ENCODE data around the gene ZIC4. TPM values are rescaled to one million over a fixed set of nuclear protein-coding genes. Genes with fewer than 3 reads are reported as not detected.
A peak's percentile ranks its signal among the peaks of the same experiment; 100 is the strongest.

The ZIC4 gene
- total RNA-seq, 4 donors from 2014 or later, result not detected

- WGBS, result 3% methylated on average over 31 of the region's 51 CpGs
- DNase-seq (ENCODE audit: low spot score in 2 of 2), result no peak
- Histone ChIP-seq H3K4me3 (peak overlapping the region; percentile 42), H3K9me3 (no peaks in the 10 kb centered on the region), H3K4me1 (peaks cover 45% of the 10 kb centered on the region), H3K36me3 (no peaks in the 10 kb centered on the region), H3K27ac (no peak overlapping the region), H3K27me3 (peaks cover 100% of the 10 kb centered on the region)
- TF ChIP-seq POLR2A (IDR thresholded peaks at IDR 0.05) (no peak), CTCF (IDR thresholded peaks at IDR 0.05) (no peak), EP300 (IDR thresholded peaks at IDR 0.05) (no peak), POLR2AphosphoS5 (IDR thresholded peaks at IDR 0.05) (no peak)
Measured at GRCh38 chr3:147391781-147392624, 14.3 kb downstream of the ZIC4 start.

DNA sequence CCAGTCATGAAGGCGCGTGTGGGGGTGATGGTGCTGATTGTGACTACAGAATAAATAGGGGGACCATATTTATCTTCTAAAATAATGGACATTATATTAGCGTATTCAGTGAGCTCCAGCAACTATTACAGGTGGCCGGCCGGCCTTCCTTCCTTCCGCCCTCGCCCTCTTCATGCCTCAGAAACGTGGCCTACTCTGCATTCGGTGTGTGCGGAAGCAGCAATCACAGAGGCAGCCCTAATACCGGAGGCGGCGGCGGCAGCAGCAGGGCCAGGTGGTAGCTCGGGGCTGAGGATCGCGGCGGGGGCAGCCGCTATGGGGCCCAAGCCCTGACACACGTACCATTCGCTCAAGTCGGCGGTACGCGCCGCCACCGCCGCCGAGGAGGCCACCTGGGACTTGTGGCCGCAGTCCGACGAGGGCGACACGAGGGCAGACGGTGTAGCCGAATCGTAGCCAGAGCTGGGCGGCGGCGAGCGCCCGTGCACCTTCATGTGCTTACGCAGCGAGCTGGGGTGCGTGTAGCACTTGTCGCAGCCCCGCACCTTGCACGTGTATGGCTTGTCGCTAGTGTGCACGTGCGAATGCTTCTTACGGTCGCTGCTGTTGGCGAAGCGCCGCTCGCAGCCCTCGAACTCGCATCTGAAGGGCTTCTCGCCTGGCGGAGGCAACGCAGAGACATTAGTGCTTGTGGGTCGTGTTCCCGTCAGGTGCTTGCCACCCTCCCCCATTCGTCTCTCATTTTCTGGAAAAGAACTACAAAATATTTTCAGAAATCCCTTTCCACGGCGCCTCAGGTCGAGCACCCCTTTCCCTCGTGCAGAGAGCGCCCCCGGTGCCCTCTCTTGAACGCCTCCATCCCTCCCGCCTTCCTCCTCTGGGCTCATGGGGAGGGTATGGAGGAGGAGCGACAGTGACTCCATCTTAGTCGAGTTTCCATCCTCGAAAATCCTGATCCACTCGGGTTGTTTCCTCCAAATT, 15.5 kb downstream of the ZIC4 start:
- Histone ChIP-seq H3K27me3 (peaks cover 100% of the 10 kb centered on the region), H3K4me3 (no peak overlapping the region)
- WGBS, result 11% methylated on average over 34 of the region's 77 CpGs

GRCh38 chr3:147389717-147390116, 16.6 kb downstream of the ZIC4 start:
- H3K27ac ChIP-seq, result no peak overlapping the region
- no peak for DNase-seq (ENCODE audit: low spot score in 2 of 2)
- H3K36me3 ChIP-seq, result no peaks in the 10 kb centered on the region
- peaks cover 100% of the 10 kb centered on the region for H3K27me3 ChIP-seq
- H3K9me3 ChIP-seq, result no peaks in the 10 kb centered on the region
- H3K4me1 ChIP-seq, result peaks cover 34% of the 10 kb centered on the region
- H3K4me3 ChIP-seq, result no peak overlapping the region
- 11% methylated on average over 12 of the region's 12 CpGs for WGBS
- TF ChIP-seq POLR2A (IDR thresholded peaks at IDR 0.05) (no peak), CTCF (IDR thresholded peaks at IDR 0.05) (no peak), EP300 (IDR thresholded peaks at IDR 0.05) (no peak), POLR2AphosphoS5 (IDR thresholded peaks at IDR 0.05) (no peak)

More for the DNA sequence above, 15.5 kb downstream of the ZIC4 start:
- Histone ChIP-seq H3K4me1 (peaks cover 37% of the 10 kb centered on the region), H3K27ac (no peak overlapping the region), H3K9me3 (no peaks in the 10 kb centered on the region), H3K36me3 (no peaks in the 10 kb centered on the region)
- no peak for TF ChIP-seq CTCF (IDR thresholded peaks at IDR 0.05)
- no peak for TF ChIP-seq EP300 (IDR thresholded peaks at IDR 0.05)
- no peak for TF ChIP-seq POLR2AphosphoS5 (IDR thresholded peaks at IDR 0.05)
- no peak for TF ChIP-seq POLR2A (IDR thresholded peaks at IDR 0.05)
- no peak for DNase-seq (ENCODE audit: low spot score in 2 of 2)

DNA sequence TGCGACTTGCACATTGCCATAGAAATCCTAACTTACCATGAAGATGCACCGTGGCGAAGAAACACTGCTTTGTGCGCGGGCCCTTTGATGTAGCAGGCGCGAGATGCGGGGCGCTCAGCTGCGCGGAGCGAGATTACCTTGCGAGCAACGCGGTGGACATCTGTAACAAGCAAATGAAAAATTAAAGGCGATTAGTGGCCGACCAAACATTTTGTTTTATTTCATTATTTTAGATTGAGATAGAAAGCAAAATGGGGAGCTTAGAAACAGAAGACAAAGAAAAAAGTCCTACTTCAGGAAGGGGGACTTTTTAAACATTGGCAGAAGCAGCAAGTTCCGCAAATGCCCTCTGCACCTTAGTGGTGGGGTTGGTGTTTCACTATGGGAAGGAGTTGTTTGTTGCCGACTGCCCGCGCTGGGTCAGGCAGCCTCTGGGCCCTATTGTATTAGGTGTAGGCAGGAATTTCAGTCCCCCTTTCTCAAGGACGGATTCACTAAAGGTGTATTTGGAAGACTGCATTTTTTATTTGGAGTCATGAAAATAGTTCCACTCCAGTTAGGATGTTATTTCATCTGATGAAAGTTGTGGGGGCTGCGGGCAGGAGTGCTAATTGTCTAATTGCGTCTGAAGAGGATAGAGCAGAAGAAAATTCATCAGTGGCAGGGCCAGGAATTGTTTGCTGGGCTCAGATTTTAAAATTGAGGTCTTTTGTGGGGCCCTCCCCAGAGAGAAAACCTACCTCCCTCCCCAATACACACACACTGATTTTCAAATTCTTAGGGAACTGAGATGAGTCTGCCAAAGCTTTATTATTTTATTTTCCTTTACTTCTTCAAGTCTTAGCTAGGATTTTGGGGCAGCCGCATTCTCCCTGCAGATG, 17.4 kb downstream of the ZIC4 start:
- Histone ChIP-seq H3K4me3 (no peak overlapping the region), H3K36me3 (no peaks in the 10 kb centered on the region), H3K27me3 (peaks cover 100% of the 10 kb centered on the region), H3K27ac (no peak overlapping the region), H3K9me3 (no peaks in the 10 kb centered on the region), H3K4me1 (peaks cover 33% of the 10 kb centered on the region)
- DNase-seq (ENCODE audit: low spot score in 2 of 2), result no peak
- no peak for TF ChIP-seq CTCF (IDR thresholded peaks at IDR 0.05)
- TF ChIP-seq POLR2AphosphoS5 (IDR thresholded peaks at IDR 0.05), result no peak
- no peak for TF ChIP-seq EP300 (IDR thresholded peaks at IDR 0.05)
- no peak for TF ChIP-seq POLR2A (IDR thresholded peaks at IDR 0.05)
- 20% methylated on average over 25 of the region's 25 CpGs for WGBS
